ENCODE measurements around the gene HPRT1. TPM values are rescaled to one million over a fixed set of nuclear protein-coding genes. Genes with fewer than 3 reads are reported as not detected.

The HPRT1 gene
- 37.7 to 40.3 TPM (median 38.2 TPM) in 3 replicates for total RNA-seq (2021)
- Bru-seq, nascent RNA = percentile 76 among the genes with signal in this experiment
- long read RNA-seq, experiment 1, transcript HPRT1-201 (9 exons, 1,407 nt) = major isoform, 5 of 6 reads
- long read RNA-seq, experiment 1, partial matches to known transcripts = 0 of 6 reads
- long read RNA-seq, experiment 1, other reads (novel, unspliced or antisense) = 1 of 6 reads
- long read RNA-seq, experiment 2, transcript HPRT1-201 (9 exons, 1,407 nt) = major isoform, 6 of 17 reads
- long read RNA-seq, experiment 2, partial matches to known transcripts = 6 of 17 reads
- long read RNA-seq, experiment 2, other reads (novel, unspliced or antisense) = 5 of 17 reads
- long read RNA-seq, experiment 3, transcript HPRT1-201 (9 exons, 1,407 nt) = major isoform, 11 of 11 reads
- long read RNA-seq, experiment 3, partial matches to known transcripts = 0 of 11 reads
- long read RNA-seq, experiment 3, other reads (novel, unspliced or antisense) = 0 of 11 reads

- Mint-ChIP-seq H3K4me1 (0 out of 2 replicates have a peak, but pooled peaks cover 7% of the 10 kb centered on the region), H3K4me3 (peak within 1 kb of the TSS; percentile 75), H3K36me3 (no peaks in the 10 kb centered on the region), H3K27me3 (ENCODE audit: low read depth) (no peaks in the 10 kb centered on the region), H3K27ac (peak within 1 kb of the TSS; percentile 85), H3K9me3 (no peaks in the 10 kb centered on the region)
- POLR2A ChIA-PET = no interaction called here
- DNase-seq (ENCODE audit: low spot score) (peak; percentile 74), ATAC-seq (peak; percentile 93)
- CTCF ChIA-PET = no interaction called here
- TF ChIP-seq KAT7 (CRISPR knock-in tag; IDR thresholded peaks at IDR 0.05; ENCODE audit: borderline replicate concordance) = 0 out of 2 replicates have a peak, but pooled peaks have one; percentile 65
- TF ChIP-seq SP1 (CRISPR knock-in tag; conservative IDR thresholded peaks at IDR 0.05) = peak; percentile 39; the same call in 1 of the 2 replicates
- 0 out of 2 replicates have a peak, but pooled peaks have one; percentile 49 for TF ChIP-seq ETV6 (CRISPR knock-in tag; IDR thresholded peaks at IDR 0.05)
- TF ChIP-seq ZNF416 (CRISPR knock-in tag; IDR thresholded peaks at IDR 0.05) = no peak
- no peak for TF ChIP-seq ZNF121 (CRISPR knock-in tag; IDR thresholded peaks at IDR 0.05)
- TF ChIP-seq, protein P1, sequence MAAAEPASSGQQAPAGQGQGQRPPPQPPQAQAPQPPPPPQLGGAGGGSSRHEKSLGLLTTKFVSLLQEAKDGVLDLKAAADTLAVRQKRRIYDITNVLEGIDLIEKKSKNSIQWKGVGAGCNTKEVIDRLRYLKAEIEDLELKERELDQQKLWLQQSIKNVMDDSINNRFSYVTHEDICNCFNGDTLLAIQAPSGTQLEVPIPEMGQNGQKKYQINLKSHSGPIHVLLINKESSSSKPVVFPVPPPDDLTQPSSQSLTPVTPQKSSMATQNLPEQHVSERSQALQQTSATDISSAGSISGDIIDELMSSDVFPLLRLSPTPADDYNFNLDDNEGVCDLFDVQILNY (CRISPR knock-in tag; IDR thresholded peaks at IDR 0.05) = peak; percentile 69; the same call in 1 of the 2 replicates
- TF ChIP-seq, protein P2, sequence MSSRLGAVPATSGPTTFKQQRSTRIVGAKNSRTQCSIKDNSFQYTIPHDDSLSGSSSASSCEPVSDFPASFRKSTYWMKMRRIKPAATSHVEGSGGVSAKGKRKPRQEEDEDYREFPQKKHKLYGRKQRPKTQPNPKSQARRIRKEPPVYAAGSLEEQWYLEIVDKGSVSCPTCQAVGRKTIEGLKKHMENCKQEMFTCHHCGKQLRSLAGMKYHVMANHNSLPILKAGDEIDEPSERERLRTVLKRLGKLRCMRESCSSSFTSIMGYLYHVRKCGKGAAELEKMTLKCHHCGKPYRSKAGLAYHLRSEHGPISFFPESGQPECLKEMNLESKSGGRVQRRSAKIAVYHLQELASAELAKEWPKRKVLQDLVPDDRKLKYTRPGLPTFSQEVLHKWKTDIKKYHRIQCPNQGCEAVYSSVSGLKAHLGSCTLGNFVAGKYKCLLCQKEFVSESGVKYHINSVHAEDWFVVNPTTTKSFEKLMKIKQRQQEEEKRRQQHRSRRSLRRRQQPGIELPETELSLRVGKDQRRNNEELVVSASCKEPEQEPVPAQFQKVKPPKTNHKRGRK (CRISPR knock-in tag; IDR thresholded peaks at IDR 0.05; ENCODE audit: borderline replicate concordance) = no peak
- no peak for TF ChIP-seq SMAD4 (CRISPR knock-in tag; IDR thresholded peaks at IDR 0.05)
- TF ChIP-seq RORB (CRISPR knock-in tag; IDR thresholded peaks at IDR 0.05) = no peak
Observed at GRCh38 chrX:134460005-134460861, at the start of gene HPRT1. HPRT1 (plus strand) TSS chrX:134460165; CDS start chrX:134460312, 147 bp downstream.

- no peak overlapping the region for H3K4me3 Mint-ChIP-seq
- ChIA-PET POLR2A (no interaction called here), CTCF (no interaction called here)
- DNase-seq (ENCODE audit: low spot score) (no peak), ATAC-seq (no peak)
- H3K36me3 Mint-ChIP-seq = peaks cover 20% of the 10 kb centered on the region
- no peak overlapping the region for H3K27ac Mint-ChIP-seq
- no peaks in the 10 kb centered on the region for H3K9me3 Mint-ChIP-seq
- no peaks in the 10 kb centered on the region for H3K4me1 Mint-ChIP-seq
- H3K27me3 Mint-ChIP-seq (ENCODE audit: low read depth) = no peaks in the 10 kb centered on the region
- TF ChIP-seq FOXP1 (CRISPR knock-in tag; IDR thresholded peaks at IDR 0.05; ENCODE audit: borderline replicate concordance) (no peak), PREB (CRISPR knock-in tag; IDR thresholded peaks at IDR 0.05; ENCODE audit: borderline replicate concordance) (no peak), MYBL2 (CRISPR knock-in tag; IDR thresholded peaks at IDR 0.05) (no peak), ZNF138 (CRISPR knock-in tag; conservative IDR thresholded peaks at IDR 0.05) (no peak), ERG (CRISPR knock-in tag; IDR thresholded peaks at IDR 0.05) (no peak), ZNF121 (CRISPR knock-in tag; IDR thresholded peaks at IDR 0.05) (no peak), ZSCAN18 (CRISPR knock-in tag; IDR thresholded peaks at IDR 0.05) (no peak), GABPB1 (CRISPR knock-in tag; IDR thresholded peaks at IDR 0.05) (no peak), SMAD4 (CRISPR knock-in tag; IDR thresholded peaks at IDR 0.05) (no peak)
- TF ChIP-seq, protein P3, sequence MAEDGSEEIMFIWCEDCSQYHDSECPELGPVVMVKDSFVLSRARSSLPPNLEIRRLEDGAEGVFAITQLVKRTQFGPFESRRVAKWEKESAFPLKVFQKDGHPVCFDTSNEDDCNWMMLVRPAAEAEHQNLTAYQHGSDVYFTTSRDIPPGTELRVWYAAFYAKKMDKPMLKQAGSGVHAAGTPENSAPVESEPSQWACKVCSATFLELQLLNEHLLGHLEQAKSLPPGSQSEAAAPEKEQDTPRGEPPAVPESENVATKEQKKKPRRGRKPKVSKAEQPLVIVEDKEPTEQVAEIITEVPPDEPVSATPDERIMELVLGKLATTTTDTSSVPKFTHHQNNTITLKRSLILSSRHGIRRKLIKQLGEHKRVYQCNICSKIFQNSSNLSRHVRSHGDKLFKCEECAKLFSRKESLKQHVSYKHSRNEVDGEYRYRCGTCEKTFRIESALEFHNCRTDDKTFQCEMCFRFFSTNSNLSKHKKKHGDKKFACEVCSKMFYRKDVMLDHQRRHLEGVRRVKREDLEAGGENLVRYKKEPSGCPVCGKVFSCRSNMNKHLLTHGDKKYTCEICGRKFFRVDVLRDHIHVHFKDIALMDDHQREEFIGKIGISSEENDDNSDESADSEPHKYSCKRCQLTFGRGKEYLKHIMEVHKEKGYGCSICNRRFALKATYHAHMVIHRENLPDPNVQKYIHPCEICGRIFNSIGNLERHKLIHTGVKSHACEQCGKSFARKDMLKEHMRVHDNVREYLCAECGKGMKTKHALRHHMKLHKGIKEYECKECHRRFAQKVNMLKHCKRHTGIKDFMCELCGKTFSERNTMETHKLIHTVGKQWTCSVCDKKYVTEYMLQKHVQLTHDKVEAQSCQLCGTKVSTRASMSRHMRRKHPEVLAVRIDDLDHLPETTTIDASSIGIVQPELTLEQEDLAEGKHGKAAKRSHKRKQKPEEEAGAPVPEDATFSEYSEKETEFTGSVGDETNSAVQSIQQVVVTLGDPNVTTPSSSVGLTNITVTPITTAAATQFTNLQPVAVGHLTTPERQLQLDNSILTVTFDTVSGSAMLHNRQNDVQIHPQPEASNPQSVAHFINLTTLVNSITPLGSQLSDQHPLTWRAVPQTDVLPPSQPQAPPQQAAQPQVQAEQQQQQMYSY (CRISPR knock-in tag; IDR thresholded peaks at IDR 0.05) = no peak
- TF ChIP-seq, protein P4, sequence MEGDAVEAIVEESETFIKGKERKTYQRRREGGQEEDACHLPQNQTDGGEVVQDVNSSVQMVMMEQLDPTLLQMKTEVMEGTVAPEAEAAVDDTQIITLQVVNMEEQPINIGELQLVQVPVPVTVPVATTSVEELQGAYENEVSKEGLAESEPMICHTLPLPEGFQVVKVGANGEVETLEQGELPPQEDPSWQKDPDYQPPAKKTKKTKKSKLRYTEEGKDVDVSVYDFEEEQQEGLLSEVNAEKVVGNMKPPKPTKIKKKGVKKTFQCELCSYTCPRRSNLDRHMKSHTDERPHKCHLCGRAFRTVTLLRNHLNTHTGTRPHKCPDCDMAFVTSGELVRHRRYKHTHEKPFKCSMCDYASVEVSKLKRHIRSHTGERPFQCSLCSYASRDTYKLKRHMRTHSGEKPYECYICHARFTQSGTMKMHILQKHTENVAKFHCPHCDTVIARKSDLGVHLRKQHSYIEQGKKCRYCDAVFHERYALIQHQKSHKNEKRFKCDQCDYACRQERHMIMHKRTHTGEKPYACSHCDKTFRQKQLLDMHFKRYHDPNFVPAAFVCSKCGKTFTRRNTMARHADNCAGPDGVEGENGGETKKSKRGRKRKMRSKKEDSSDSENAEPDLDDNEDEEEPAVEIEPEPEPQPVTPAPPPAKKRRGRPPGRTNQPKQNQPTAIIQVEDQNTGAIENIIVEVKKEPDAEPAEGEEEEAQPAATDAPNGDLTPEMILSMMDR (IDR thresholded peaks at IDR 0.05) = no peak
- TF ChIP-seq, protein P5, sequence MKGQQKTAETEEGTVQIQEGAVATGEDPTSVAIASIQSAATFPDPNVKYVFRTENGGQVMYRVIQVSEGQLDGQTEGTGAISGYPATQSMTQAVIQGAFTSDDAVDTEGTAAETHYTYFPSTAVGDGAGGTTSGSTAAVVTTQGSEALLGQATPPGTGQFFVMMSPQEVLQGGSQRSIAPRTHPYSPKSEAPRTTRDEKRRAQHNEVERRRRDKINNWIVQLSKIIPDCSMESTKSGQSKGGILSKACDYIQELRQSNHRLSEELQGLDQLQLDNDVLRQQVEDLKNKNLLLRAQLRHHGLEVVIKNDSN (CRISPR knock-in tag; IDR thresholded peaks at IDR 0.05) = no peak
Observed at GRCh38 chrX:134416087-134416486, 43.9 kb upstream of the HPRT1 start.
